K562 (cell line): Measurements from ENCODE around the gene PLCB1.

Experiments
- BRF1 ChIP-seq: IDR thresholded peaks from 3 replicates; pipeline ENCODE4 v1.6.1; 2011; ENCODE audit warnings: borderline replicate concordance, mild to moderate bottlenecking; ENCODE audit not compliant: insufficient read length; ENCODE audit errors: extremely low read depth
- CBX1 ChIP-seq: sonication (generic); IDR thresholded peaks from 2 replicates; pipeline ENCODE4 v1.6.1; 2016; ENCODE audit warnings: antibody characterized with exemption, low read depth, mild to moderate bottlenecking
- ETV6 ChIP-seq, 3 experiments: fragments of 150-350 bp in 1 of 3; sonication (generic) in 1 of 3; formaldehyde crosslinking in 1 of 3; IDR thresholded peaks; 2 replicates each; pipeline versions ENCODE4 v1.6.1 to v1.8.0; 2014 to 2022; ENCODE audit warnings: borderline replicate concordance in 2 of 3, low read depth in 2 of 3, antibody characterized with exemption in 1 of 3, low read length in 1 of 3, mild to moderate bottlenecking in 1 of 3, missing genetic modification reagents in 1 of 3
- FOXM1 ChIP-seq, 2 experiments: fragments of 450-650 bp in 1 of 2; sonication (generic) in 1 of 2; formaldehyde crosslinking in 1 of 2; IDR thresholded peaks; 2 replicates each; pipeline versions ENCODE4 v1.6.1 to v1.9.0; 2017 to 2022; ENCODE audit warnings: low read depth in 2 of 2, mild to moderate bottlenecking in 2 of 2, missing genetic modification reagents in 1 of 2, moderate library complexity in 1 of 2
- FUS ChIP-seq: fragments of 200-400 bp; formaldehyde crosslinking; optimal IDR thresholded peaks from 2 replicates; pipeline ENCODE3; 2017; ENCODE audit warnings: low read depth, low read length
- KLF16 ChIP-seq: IDR thresholded peaks from 2 replicates; pipeline ENCODE4 v1.6.1; 2016; ENCODE audit warnings: antibody characterized with exemption
- POLR2A ChIP-seq: fragments of 450-650 bp; conservative IDR thresholded peaks from 2 replicates; pipeline ENCODE4 v1.6.1; 2016
- SIN3B ChIP-seq: fragments of 450-650 bp; IDR thresholded peaks from 2 replicates; pipeline ENCODE4 v1.6.1; 2017; ENCODE audit warnings: low read depth, mild to moderate bottlenecking, moderate library complexity
- YY1 ChIP-seq, 3 experiments: IDR thresholded peaks; 2 replicates each; pipeline ENCODE4 v1.6.1; 2011; ENCODE audit warnings: low read length in 2 of 3, mild to moderate bottlenecking in 2 of 3, moderate library complexity in 2 of 3, borderline replicate concordance in 1 of 3, control low read depth in 1 of 3, low read depth in 1 of 3; ENCODE audit not compliant: insufficient read depth in 3 of 3, insufficient replicate concordance in 2 of 3, control insufficient read depth in 1 of 3, insufficient read length in 1 of 3; ENCODE audit errors: extremely low read depth in 1 of 3
- ZNF780A ChIP-seq: fragments of 250-450 bp; sonication (Bioruptor Pico); IDR thresholded peaks from 2 replicates; pipeline ENCODE4 v1.5.0; 2021; ENCODE audit warnings: mild to moderate bottlenecking
- ZNF830 ChIP-seq: fragments of 250-450 bp; sonication (Bioruptor Pico); IDR thresholded peaks from 2 replicates; pipeline ENCODE4 v1.5.0; 2021; ENCODE audit warnings: mild to moderate bottlenecking
- TF ChIP-seq, protein P1 (sequence below), 3 experiments: IDR thresholded peaks in 2 of 3; conservative IDR thresholded peaks in 1 of 3; 2 replicates each; pipeline ENCODE4 v1.5.1; 2011 to 2012; ENCODE audit warnings: low read length in 3 of 3, mild to moderate bottlenecking in 3 of 3, control low read depth in 2 of 3, improper control_type of control experiment in 1 of 3, inconsistent platforms in 1 of 3, low read depth in 1 of 3, mixed read lengths in 1 of 3, moderate library complexity in 1 of 3; ENCODE audit not compliant: insufficient read depth in 2 of 3
- TF ChIP-seq, protein P2 (sequence below): sonication (generic); formaldehyde crosslinking; IDR thresholded peaks from 2 replicates; pipeline ENCODE4 v1.9.0; 2022; ENCODE audit warnings: mild to moderate bottlenecking, missing genetic modification reagents
- TF ChIP-seq, protein P3 (sequence below): sonication (generic); formaldehyde crosslinking; IDR thresholded peaks from 2 replicates; pipeline ENCODE4 v1.9.0; 2022; ENCODE audit warnings: mild to moderate bottlenecking, missing genetic modification reagents

DNA sequence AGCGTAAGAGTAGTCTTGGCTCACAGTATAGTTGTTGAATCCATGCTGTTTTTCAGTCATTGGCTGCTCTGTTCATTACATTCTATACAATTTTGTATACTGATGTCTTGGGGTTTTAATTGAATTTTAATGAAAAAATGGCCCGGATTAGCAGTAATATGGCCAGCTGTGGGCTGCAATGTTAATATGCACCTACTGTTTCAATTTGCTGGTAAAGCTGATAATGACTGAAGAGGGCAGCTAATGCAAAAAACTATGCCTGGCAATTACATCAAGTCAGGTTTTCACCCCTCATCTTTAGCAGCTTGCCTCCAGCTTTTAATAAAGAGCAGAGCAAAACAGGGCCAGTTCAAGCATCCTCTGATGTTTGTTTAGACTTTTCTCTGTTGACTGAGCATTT, 394.5 kb downstream of the PLCB1 start:
- TF ChIP-seq ZNF780A (CRISPR knock-in tag) = no peak
- TF ChIP-seq, protein P1, sequence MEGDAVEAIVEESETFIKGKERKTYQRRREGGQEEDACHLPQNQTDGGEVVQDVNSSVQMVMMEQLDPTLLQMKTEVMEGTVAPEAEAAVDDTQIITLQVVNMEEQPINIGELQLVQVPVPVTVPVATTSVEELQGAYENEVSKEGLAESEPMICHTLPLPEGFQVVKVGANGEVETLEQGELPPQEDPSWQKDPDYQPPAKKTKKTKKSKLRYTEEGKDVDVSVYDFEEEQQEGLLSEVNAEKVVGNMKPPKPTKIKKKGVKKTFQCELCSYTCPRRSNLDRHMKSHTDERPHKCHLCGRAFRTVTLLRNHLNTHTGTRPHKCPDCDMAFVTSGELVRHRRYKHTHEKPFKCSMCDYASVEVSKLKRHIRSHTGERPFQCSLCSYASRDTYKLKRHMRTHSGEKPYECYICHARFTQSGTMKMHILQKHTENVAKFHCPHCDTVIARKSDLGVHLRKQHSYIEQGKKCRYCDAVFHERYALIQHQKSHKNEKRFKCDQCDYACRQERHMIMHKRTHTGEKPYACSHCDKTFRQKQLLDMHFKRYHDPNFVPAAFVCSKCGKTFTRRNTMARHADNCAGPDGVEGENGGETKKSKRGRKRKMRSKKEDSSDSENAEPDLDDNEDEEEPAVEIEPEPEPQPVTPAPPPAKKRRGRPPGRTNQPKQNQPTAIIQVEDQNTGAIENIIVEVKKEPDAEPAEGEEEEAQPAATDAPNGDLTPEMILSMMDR (IDR thresholded peaks at IDR 0.05 in 2 of 3, conservative IDR thresholded peaks at IDR 0.05 in 1 of 3; ENCODE audit: insufficient read depth in 2 of 3, low read depth in 1 of 3, low read length in 3 of 3) = no peak
- no peak for TF ChIP-seq POLR2A
- no peak for TF ChIP-seq SIN3B
- TF ChIP-seq, protein P2, sequence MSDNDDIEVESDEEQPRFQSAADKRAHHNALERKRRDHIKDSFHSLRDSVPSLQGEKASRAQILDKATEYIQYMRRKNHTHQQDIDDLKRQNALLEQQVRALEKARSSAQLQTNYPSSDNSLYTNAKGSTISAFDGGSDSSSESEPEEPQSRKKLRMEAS (CRISPR knock-in tag) = no peak
- TF ChIP-seq ETV6 (IDR thresholded peaks at IDR 0.05; ENCODE audit: borderline replicate concordance in 1 of 2, low read depth in 2 of 2, low read length in 1 of 2) = no peak
- TF ChIP-seq ETV6 (CRISPR knock-in tag; IDR thresholded peaks at IDR 0.05; ENCODE audit: borderline replicate concordance) = no peak
- no peak for TF ChIP-seq BRF1
- TF ChIP-seq ZNF830 (CRISPR knock-in tag) = no peak
- TF ChIP-seq, protein P3, sequence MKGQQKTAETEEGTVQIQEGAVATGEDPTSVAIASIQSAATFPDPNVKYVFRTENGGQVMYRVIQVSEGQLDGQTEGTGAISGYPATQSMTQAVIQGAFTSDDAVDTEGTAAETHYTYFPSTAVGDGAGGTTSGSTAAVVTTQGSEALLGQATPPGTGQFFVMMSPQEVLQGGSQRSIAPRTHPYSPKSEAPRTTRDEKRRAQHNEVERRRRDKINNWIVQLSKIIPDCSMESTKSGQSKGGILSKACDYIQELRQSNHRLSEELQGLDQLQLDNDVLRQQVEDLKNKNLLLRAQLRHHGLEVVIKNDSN (CRISPR knock-in tag) = no peak
- no peak for TF ChIP-seq YY1 (IDR thresholded peaks at IDR 0.05; ENCODE audit: borderline replicate concordance in 1 of 3, control insufficient read depth in 1 of 3, extremely low read depth in 1 of 3, insufficient read depth in 3 of 3, insufficient read length in 1 of 3, insufficient replicate concordance in 2 of 3, low read depth in 1 of 3, low read length in 2 of 3)
- TF ChIP-seq KLF16 = no peak
- TF ChIP-seq CBX1 = no peak
- TF ChIP-seq FUS = no peak
- TF ChIP-seq FOXM1 (IDR thresholded peaks at IDR 0.05; ENCODE audit: low read depth) = no peak
- TF ChIP-seq FOXM1 (CRISPR knock-in tag; IDR thresholded peaks at IDR 0.05; ENCODE audit: low read depth) = no peak
